Kidney epithelial cell (primary cell): ENCODE measurements around the gene HCFC1. TPM values are rescaled to one million over a fixed set of nuclear protein-coding genes. Genes with fewer than 3 reads are reported as not detected.

Experiments used
- DNase-seq: peaks from one replicate; pipeline ENCODE4 v3.0.0-alpha.2; 2010; ENCODE audit warnings: low read depth
- H3K27me3 ChIP-seq: 2 replicates; pipeline ENCODE4 v1.6.0; 2011; ENCODE audit warnings: low read length; ENCODE audit not compliant: control insufficient read depth, insufficient read depth
- H3K36me3 ChIP-seq: 2 replicates; pipeline ENCODE4 v1.5.1; 2011; ENCODE audit warnings: low read length; ENCODE audit not compliant: control insufficient read depth, insufficient read depth
- H3K4me3 ChIP-seq: 2 replicates; pipeline ENCODE4 v1.5.1; 2011; ENCODE audit warnings: low read depth, mild to moderate bottlenecking, control low read depth, low read length
- CTCF ChIP-seq: IDR thresholded peaks from 2 replicates; pipeline ENCODE4 v1.5.1; 2011; ENCODE audit warnings: mild to moderate bottlenecking, moderate library complexity, low read length, control low read depth, inconsistent platforms; ENCODE audit not compliant: insufficient read depth, poor library complexity, severe bottlenecking
- total RNA-seq: library from RNA; depleted of rRNA; stranded (reverse); fragments of >200 nt; gene quantifications from 2 replicates; pipeline ENCODE4 v1.2.3, GENCODE V29; 2015

Gene HCFC1
- total RNA-seq, 1 donor from 2014 or later, result 56.2 TPM

GRCh38 chrX:153937056-153937455 lies 34.6 kb downstream of the HCFC1 start:
- no peak for TF ChIP-seq CTCF
- no peaks in the 10 kb centered on the region for H3K36me3 ChIP-seq
- no peak overlapping the region for H3K4me3 ChIP-seq
- H3K27me3 ChIP-seq, result no peaks in the 10 kb centered on the region
- DNase-seq, result no peak

- Histone ChIP-seq H3K36me3 (no peaks in the 10 kb centered on the region), H3K4me3 (peak overlapping the region; percentile 37), H3K27me3 (no peaks in the 10 kb centered on the region)
- no peak for DNase-seq
- no peak for TF ChIP-seq CTCF
Observed at GRCh38 chrX:153935326-153935851, 36.2 kb downstream of the HCFC1 start.

GRCh38 chrX:153934762-153935325 lies 36.8 kb downstream of the HCFC1 start, which contains the start of gene NAA10:
NAA10 (minus strand) TSS chrX:153935037; CDS start chrX:153934904, 133 bp downstream.
- H3K27me3 ChIP-seq, result no peaks in the 10 kb centered on the region
- DNase-seq, result no peak
- H3K4me3 ChIP-seq, result peak within 1 kb of the TSS; percentile 73
- TF ChIP-seq CTCF, result no peak
- H3K36me3 ChIP-seq, result no peaks in the 10 kb centered on the region

GRCh38 chrX:153934148-153934761 lies 37.4 kb downstream of the HCFC1 start:
- H3K27me3 ChIP-seq, result no peaks in the 10 kb centered on the region
- no peaks in the 10 kb centered on the region for H3K36me3 ChIP-seq
- no peak for TF ChIP-seq CTCF
- peak overlapping the region; percentile 73 for H3K4me3 ChIP-seq
- DNase-seq, result no peak

- Histone ChIP-seq H3K4me3 (peak overlapping the region; percentile 73), H3K27me3 (no peaks in the 10 kb centered on the region), H3K36me3 (no peaks in the 10 kb centered on the region)
- TF ChIP-seq CTCF, result no peak
- no peak for DNase-seq
Observed at GRCh38 chrX:153933748-153934147, 37.9 kb downstream of the HCFC1 start.
